ENCODE data around the gene OLFM2. TPM values are rescaled to one million over a fixed set of nuclear protein-coding genes. Genes with fewer than 3 reads are reported as not detected.

The OLFM2 gene
- total RNA-seq, 2 experiments from 2014 or later, result 11.3 to 12.5 TPM

GRCh38 chr19:9881720-9882119 is 54.6 kb downstream of the OLFM2 start:
- Mint-ChIP-seq H3K27me3 (no peaks in the 10 kb centered on the region), H3K36me3 (ENCODE audit: low read depth) (no peaks in the 10 kb centered on the region), H3K4me1 (peaks cover 3% of the 10 kb centered on the region), H3K27ac (no peak overlapping the region), H3K4me3 (no peak overlapping the region), H3K9me3 (no peaks in the 10 kb centered on the region)
- ChIA-PET CTCF (interaction anchor here (2.0 kb wide), 1 partner anchor 29 kb away, joined by 4 read pairs; no protein-coding TSS in a partner anchor), POLR2A (no interaction called here)
- no peak for DNase-seq

GRCh38 chr19:9878511-9879196 is 57.7 kb downstream of the OLFM2 start:
- H3K4me3 Mint-ChIP-seq, result no peak overlapping the region
- H3K9me3 Mint-ChIP-seq, result no peaks in the 10 kb centered on the region
- ChIA-PET CTCF (interaction anchor here (0.6 kb wide), 1 partner anchor 122 kb away, joined by 4 read pairs; no protein-coding TSS in a partner anchor), POLR2A (interaction anchor here (0.6 kb wide), 1 partner anchor 11 kb away, joined by 4 read pairs; no protein-coding TSS in a partner anchor)
- H3K4me1 Mint-ChIP-seq, result peaks cover 3% of the 10 kb centered on the region
- H3K27me3 Mint-ChIP-seq, result no peaks in the 10 kb centered on the region
- peak overlapping the region; percentile 79 for H3K27ac Mint-ChIP-seq
- no peaks in the 10 kb centered on the region for H3K36me3 Mint-ChIP-seq (ENCODE audit: low read depth)
- DNase-seq, result no peak

GRCh38 chr19:9877780-9878510 is 58.4 kb downstream of the OLFM2 start:
- Mint-ChIP-seq H3K36me3 (ENCODE audit: low read depth) (no peaks in the 10 kb centered on the region), H3K9me3 (no peaks in the 10 kb centered on the region), H3K4me3 (no peak overlapping the region), H3K27me3 (no peaks in the 10 kb centered on the region), H3K27ac (peak overlapping the region; percentile 79), H3K4me1 (peaks cover 3% of the 10 kb centered on the region)
- no peak for DNase-seq
- POLR2A ChIA-PET, result no interaction called here
- CTCF ChIA-PET, result no interaction called here

- CTCF ChIA-PET, result interaction anchor here (1.1 kb wide), 1 partner anchor 9 kb away, joined by 3 read pairs; no protein-coding TSS in a partner anchor
- POLR2A ChIA-PET, result no interaction called here
- DNase-seq, result no peak
- Mint-ChIP-seq H3K27ac (no peak overlapping the region), H3K27me3 (no peaks in the 10 kb centered on the region), H3K36me3 (ENCODE audit: low read depth) (no peaks in the 10 kb centered on the region), H3K4me3 (no peak overlapping the region), H3K9me3 (no peaks in the 10 kb centered on the region), H3K4me1 (peaks cover 5% of the 10 kb centered on the region)
Observed at GRCh38 chr19:9875796-9876195, 60.5 kb downstream of the OLFM2 start.

GRCh38 chr19:9875031-9875627 is 61.2 kb downstream of the OLFM2 start:
- Mint-ChIP-seq H3K4me3 (no peak overlapping the region), H3K27me3 (no peaks in the 10 kb centered on the region), H3K36me3 (ENCODE audit: low read depth) (no peaks in the 10 kb centered on the region), H3K27ac (peak overlapping the region; percentile 19), H3K9me3 (no peaks in the 10 kb centered on the region), H3K4me1 (peaks cover 6% of the 10 kb centered on the region)
- no peak for DNase-seq
- POLR2A ChIA-PET, result no interaction called here
- CTCF ChIA-PET, result interaction anchor here (0.9 to 1.1 kb wide), 2 partner anchors 8 to 11 kb away, joined by 3 to 4 read pairs; no protein-coding TSS in a partner anchor

- Mint-ChIP-seq H3K4me1 (peaks cover 4% of the 10 kb centered on the region), H3K9me3 (no peaks in the 10 kb centered on the region), H3K27me3 (no peaks in the 10 kb centered on the region), H3K4me3 (no peak overlapping the region), H3K27ac (no peak overlapping the region), H3K36me3 (ENCODE audit: low read depth) (no peaks in the 10 kb centered on the region)
- ChIA-PET CTCF (interaction anchor here (0.7 kb wide), 1 partner anchor 92 kb away, joined by 3 read pairs; no protein-coding TSS in a partner anchor), POLR2A (no interaction called here)
- DNase-seq, result no peak
Observed at GRCh38 chr19:9872618-9873242, 63.6 kb downstream of the OLFM2 start.

- Mint-ChIP-seq H3K4me1 (peaks cover 11% of the 10 kb centered on the region), H3K27ac (no peak overlapping the region), H3K36me3 (ENCODE audit: low read depth) (no peaks in the 10 kb centered on the region), H3K4me3 (no peak overlapping the region), H3K27me3 (no peaks in the 10 kb centered on the region), H3K9me3 (no peaks in the 10 kb centered on the region)
- no peak for DNase-seq
- ChIA-PET POLR2A (no interaction called here), CTCF (interaction anchor here (0.7 kb wide), 1 partner anchor 15 kb away, joined by 3 read pairs; no protein-coding TSS in a partner anchor)
Observed at GRCh38 chr19:9871626-9872338, 64.5 kb downstream of the OLFM2 start.

GRCh38 chr19:9868983-9869617 is 67.2 kb downstream of the OLFM2 start:
- no peaks in the 10 kb centered on the region for H3K9me3 Mint-ChIP-seq
- peak overlapping the region; percentile 31 for H3K27ac Mint-ChIP-seq
- no peaks in the 10 kb centered on the region for H3K27me3 Mint-ChIP-seq
- ChIA-PET CTCF (interaction anchor here (0.7 to 1.3 kb wide), 3 partner anchors 28 to 96 kb away, joined by 3 to 6 read pairs (median 3); no protein-coding TSS in a partner anchor), POLR2A (no interaction called here)
- DNase-seq, result no peak
- peaks cover 34% of the 10 kb centered on the region for H3K4me1 Mint-ChIP-seq
- no peaks in the 10 kb centered on the region for H3K36me3 Mint-ChIP-seq (ENCODE audit: low read depth)
- H3K4me3 Mint-ChIP-seq, result no peak overlapping the region

- H3K36me3 Mint-ChIP-seq (ENCODE audit: low read depth), result peaks cover 3% of the 10 kb centered on the region
- CTCF ChIA-PET, result interaction anchor here (1.1 kb wide), 1 partner anchor 10 kb away, joined by 3 read pairs; no protein-coding TSS in a partner anchor
- no peaks in the 10 kb centered on the region for H3K27me3 Mint-ChIP-seq
- H3K4me1 Mint-ChIP-seq, result peaks cover 63% of the 10 kb centered on the region
- peak overlapping the region; percentile 65 for H3K4me3 Mint-ChIP-seq
- POLR2A ChIA-PET, result no interaction called here
- DNase-seq, result peak; percentile 79
- H3K27ac Mint-ChIP-seq, result peak overlapping the region; percentile 93
- no peaks in the 10 kb centered on the region for H3K9me3 Mint-ChIP-seq
Observed at GRCh38 chr19:9865732-9866501, 70.4 kb downstream of the OLFM2 start.

GRCh38 chr19:9863759-9864158 is 72.6 kb downstream of the OLFM2 start:
- Mint-ChIP-seq H3K4me1 (peaks cover 80% of the 10 kb centered on the region), H3K9me3 (no peaks in the 10 kb centered on the region), H3K36me3 (ENCODE audit: low read depth) (peaks cover 3% of the 10 kb centered on the region), H3K27ac (peak overlapping the region; percentile 96), H3K4me3 (peak overlapping the region; percentile 76), H3K27me3 (no peaks in the 10 kb centered on the region)
- ChIA-PET CTCF (interaction anchor here (1.4 kb wide), 1 partner anchor 11 kb away, joined by 4 read pairs; no protein-coding TSS in a partner anchor), POLR2A (no interaction called here)
- peak; percentile 30 for DNase-seq

- peak overlapping the region; percentile 76 for H3K4me3 Mint-ChIP-seq
- DNase-seq, result peak; percentile 55
- CTCF ChIA-PET, result interaction anchor here (0.6 to 0.8 kb wide), 4 partner anchors 11 to 1946 kb away, joined by 4 to 5 read pairs (median 4); no protein-coding TSS in a partner anchor
- H3K27me3 Mint-ChIP-seq, result no peaks in the 10 kb centered on the region
- peaks cover 88% of the 10 kb centered on the region for H3K4me1 Mint-ChIP-seq
- POLR2A ChIA-PET, result interaction anchor here (0.6 kb wide), 1 partner anchor 44 kb away, joined by 4 read pairs; the partner anchor contains the start of gene FBXL12
- no peaks in the 10 kb centered on the region for H3K9me3 Mint-ChIP-seq
- H3K27ac Mint-ChIP-seq, result peak overlapping the region; percentile 96
- peaks cover 3% of the 10 kb centered on the region for H3K36me3 Mint-ChIP-seq (ENCODE audit: low read depth)
Observed at GRCh38 chr19:9862938-9863337, 73.4 kb downstream of the OLFM2 start.
